Uterus (tissue), 2 donors: ENCODE measurements around the gene DDX42.

Experiments used
- CTCF ChIP-seq, 4 experiments: fragments of 200-600 bp in 2 of 4; fragments of 450-650 bp in 2 of 4; sonication (generic) in 2 of 4; IDR thresholded peaks; one replicate each; pipeline ENCODE4 v1.5.1; 2016 to 2019; ENCODE audit warnings: antibody characterized with exemption in 4 of 4, mild to moderate bottlenecking in 2 of 4, moderate library complexity in 1 of 4
- POLR2A ChIP-seq, 2 donors: fragments of 450-650 bp; IDR thresholded peaks; one replicate each; pipeline ENCODE4 v1.6.1; 2016; ENCODE audit warnings: antibody characterized with exemption in 2 of 2, mild to moderate bottlenecking in 1 of 2, moderate library complexity in 1 of 2

DNA sequence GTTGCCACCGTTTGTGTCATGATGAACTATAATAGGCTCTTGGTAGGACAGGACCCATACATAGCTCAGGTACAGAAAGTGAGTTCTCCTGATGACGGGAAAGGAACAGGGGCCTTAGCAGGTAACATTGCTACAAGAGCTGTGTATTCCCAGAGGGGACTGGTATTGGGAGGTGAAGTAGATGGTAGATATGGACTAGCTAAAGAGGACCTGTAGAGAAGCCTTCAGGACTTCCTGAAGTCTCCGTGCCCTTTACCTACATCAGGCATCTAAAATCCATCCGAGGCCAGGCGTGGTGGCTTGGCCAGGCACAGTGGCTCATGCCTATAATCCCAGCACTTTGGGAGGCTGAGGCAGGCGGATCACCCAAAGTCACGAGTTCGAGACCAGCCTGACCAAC lies 81.2 kb downstream of the DDX42 start:
- TF ChIP-seq POLR2A (IDR thresholded peaks at IDR 0.05) (no peak), CTCF (IDR thresholded peaks at IDR 0.05) (no peak)
